GM12873 (cell line): Measurements from ENCODE around the gene KIF4A.

Experiments
- CTCF ChIP-seq: IDR thresholded peaks from 2 replicates; pipeline ENCODE4 v1.5.1; 2012; ENCODE audit warnings: low read depth, mild to moderate bottlenecking, moderate library complexity, low read length, control low read depth; ENCODE audit not compliant: insufficient read depth; ENCODE audit errors: missing control alignments

The KIF4A gene

GRCh38 chrX:70437921-70438665 lies 148.2 kb downstream of the KIF4A start:
- TF ChIP-seq CTCF = no peak

- TF ChIP-seq CTCF = no peak
These were observed 149.1 kb downstream of the KIF4A start for GRCh38 chrX:70439016-70439415.

- TF ChIP-seq CTCF = no peak
These were observed 152.3 kb downstream of the KIF4A start for GRCh38 chrX:70442224-70442623.

GRCh38 chrX:70444326-70444945 lies 154.5 kb downstream of the KIF4A start, which contains the start of gene DLG3:
DLG3 (plus strand) TSS chrX:70444835; CDS start chrX:70445202, 367 bp downstream.
- TF ChIP-seq CTCF = no peak

- TF ChIP-seq CTCF = no peak
These were observed 155.2 kb downstream of the KIF4A start for GRCh38 chrX:70444946-70445656.

GRCh38 chrX:70445951-70446350 lies 156.0 kb downstream of the KIF4A start:
- TF ChIP-seq CTCF = no peak
